Inflammatory macrophage treated with lipopolysaccharide for 1 hour (primary cell): ENCODE results near the gene A1CF.
"Not testable (repeated sequence)": the region's sequence is repeated elsewhere in the genome, so short reads cannot be mapped to it uniquely, and the experiment has no call there.

Experiments
- DNase-seq, 2 donors: peaks; one replicate each; pipeline ENCODE4 v3.0.0-alpha.2; 2020 to 2022

A1CF gene

GRCh38 chr10:50857579-50857978 is 27.8 kb downstream of the A1CF start:
- DNase-seq, result no peak

- DNase-seq, result no peak
Measured at GRCh38 chr10:50855461-50855860, 30.0 kb downstream of the A1CF start.

- DNase-seq, result no peak
Measured at GRCh38 chr10:50855015-50855414, 30.4 kb downstream of the A1CF start.

DNA sequence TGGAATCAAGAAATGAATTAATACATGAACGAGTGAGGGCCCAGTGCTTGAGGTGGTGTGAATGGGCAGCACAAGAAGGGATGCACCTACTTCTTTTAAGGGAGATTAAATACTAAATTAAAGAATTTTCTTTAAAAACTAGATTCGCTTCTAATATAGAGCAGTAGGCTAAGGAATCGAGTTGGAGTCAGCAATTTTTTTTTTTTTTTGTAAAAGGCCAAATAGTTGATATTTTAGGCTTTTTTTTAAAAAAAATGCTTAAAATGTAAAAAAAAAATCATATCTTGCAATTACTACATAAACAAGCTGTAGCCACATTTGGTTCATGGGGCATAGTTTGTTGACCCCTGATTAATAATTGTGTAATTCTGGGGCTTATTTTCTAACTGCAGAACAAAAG is 31.9 kb downstream of the A1CF start:
- DNase-seq, result no peak

GRCh38 chr10:50851884-50852671 is 33.3 kb downstream of the A1CF start:
- no peak for DNase-seq

DNA sequence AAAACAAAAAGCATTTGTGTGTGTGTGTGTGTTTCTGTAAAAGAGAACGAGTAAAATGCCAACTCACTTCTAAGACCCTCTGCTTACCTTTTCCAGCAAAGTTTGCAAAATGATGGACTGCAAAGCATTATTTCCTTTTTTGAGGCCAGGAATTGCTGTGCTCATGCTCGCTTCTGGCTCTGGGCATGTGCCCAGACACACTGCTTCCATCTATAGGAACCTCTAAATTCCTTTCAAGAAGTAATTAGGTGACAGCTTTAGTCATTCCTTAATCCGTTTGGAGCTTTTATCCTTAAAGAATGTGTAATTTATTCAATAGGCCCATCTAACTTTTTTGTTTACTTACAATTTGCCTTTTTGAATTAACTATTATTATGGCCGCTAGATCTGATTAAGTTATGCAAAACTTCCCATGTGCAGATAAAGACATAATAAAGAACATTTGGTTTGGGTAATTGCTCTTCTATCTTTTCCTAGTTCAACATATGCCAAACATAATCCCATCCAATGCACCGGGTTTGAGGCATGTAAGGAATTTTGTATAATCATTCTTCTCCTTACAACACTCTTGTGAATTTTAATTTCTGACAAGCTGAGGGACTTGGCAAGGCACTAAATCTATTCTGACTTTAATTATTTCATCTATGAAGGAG is 34.7 kb downstream of the A1CF start:
- no peak for DNase-seq

DNA sequence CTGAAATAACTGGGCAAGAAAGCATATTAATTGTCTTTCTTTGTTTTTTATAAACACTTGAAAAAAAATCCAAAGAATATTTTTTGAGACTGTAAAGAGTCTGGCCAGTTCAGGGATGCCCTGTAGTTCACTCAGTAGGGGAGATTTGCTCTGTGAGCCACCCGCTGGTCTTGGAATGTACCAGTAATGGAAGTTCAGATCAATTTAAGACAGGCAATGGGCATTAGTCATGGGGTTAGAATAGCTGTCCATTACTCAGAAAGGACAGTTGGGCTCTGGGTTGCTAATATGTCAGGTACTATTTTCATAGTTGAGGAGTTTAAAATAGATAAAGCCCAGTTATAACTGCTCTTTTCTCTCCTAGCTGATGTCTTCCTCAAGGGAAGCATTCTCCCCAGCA is 38.7 kb downstream of the A1CF start:
- DNase-seq, result no peak

DNA sequence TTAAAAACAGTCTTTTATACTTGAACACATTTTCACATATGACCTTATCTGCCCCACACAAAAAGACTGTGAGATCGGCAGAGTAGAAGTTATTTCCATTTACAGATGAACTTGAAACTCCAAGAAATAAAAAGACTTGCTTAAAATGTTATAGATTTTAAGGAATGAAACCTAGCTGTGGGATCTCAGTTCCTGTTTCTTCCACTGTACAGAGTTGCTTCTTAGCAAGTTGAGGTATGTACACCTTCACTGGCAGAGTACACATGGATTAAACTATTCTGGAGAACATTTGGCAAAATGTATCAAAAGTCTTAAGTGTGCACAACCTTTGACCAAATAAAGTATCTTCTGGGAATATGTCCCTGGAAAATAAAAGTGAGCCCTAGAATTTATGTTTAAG is 48.3 kb downstream of the A1CF start:
- no peak for DNase-seq

DNA sequence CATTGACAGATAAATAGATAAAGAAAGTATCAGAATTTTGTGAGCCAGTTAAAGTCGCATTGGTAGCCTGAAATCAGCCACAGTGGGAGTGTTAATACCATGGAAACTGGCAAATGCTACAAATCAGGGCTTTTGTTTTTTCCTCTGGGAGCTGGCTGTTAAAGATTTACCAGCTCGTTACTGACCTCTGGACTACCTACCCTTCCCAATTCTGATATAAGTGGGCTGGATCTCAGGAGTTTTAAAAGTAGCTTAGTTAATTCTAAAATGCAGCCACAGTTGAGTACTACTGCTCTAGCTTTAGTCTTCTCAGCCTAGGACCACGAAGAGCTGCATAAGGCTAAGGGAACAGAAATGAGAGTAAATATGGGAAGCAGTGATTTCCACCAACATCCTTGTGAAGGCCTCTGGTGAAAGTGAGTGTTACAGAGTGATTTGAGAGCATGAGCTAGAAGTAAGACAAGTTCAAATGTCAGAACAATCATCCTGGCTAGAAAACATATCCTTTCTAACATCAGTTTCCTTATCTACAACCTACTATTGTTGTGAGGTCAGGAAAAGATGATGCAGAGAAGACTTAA is 53.2 kb downstream of the A1CF start:
- DNase-seq, result no peak

- no peak for DNase-seq
Measured at GRCh38 chr10:50830066-50830465, 55.4 kb downstream of the A1CF start.

DNA sequence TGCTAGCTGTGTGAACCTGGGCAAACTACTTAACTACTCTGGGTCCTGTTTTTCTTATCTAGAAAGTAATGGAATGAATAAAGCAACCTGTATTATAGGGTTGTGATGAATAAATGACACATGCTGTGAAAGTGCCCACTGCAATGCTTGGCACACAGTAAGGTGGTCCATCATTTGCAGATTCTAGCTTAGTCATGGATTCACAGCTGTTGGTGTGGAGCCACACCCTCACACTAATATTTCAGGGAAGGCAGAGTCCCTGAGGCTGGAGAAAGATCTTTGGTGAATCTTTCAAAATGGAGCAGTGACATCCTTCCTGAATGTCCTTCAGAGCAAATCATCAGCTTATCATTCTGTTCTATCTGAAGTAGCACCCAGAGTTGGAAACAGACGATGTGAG is 60.6 kb downstream of the A1CF start:
- no peak for DNase-seq

- DNase-seq, result no peak
Measured at GRCh38 chr10:50823789-50824188, 61.6 kb downstream of the A1CF start.

- DNase-seq, result no peak
Measured at GRCh38 chr10:50809596-50809995, 75.8 kb downstream of the A1CF start.

DNA sequence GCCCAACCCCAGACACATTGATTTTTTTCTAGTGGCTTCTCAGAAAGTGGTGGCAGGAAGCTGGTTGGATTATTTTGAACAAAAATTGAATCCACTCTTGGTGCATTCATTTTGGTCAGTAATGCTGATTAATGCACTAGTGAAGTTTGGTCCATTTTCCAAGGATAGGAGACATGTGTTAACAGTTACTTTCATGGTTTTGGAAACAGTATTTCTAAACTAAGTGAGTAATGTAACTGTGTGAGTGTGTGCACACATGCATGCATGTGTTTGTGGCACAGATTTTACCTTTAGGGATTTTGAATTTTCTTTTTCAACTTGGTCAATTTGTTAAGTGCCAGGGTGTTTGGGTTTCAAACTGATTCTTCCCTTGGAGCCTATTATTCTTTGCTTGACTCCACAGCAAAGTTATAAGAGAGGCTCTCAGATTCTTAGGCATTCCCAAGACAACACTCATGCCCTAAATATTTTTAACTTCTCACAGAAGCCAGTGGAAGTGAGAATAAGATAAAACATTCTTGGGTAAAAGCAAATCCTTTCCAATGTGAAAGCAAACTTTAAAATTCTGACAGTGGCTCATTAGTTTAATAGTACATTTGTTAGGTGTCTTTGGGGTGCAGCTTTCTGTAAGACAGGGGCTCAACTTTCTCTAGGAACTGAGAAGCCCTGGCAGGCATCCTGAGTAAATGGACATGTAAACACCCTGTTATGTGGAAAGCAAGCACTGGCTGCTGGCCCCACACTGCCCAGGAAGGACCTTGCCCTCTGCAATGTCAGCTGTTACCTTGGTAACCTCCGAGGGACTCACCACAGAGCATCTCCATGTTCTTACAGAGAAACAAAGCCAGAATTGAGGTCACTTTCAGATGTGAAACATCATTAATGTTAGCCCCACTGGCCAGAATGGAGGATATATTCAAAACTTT is 77.3 kb downstream of the A1CF start:
- DNase-seq, result no peak

GRCh38 chr10:50805981-50806622 is 79.3 kb downstream of the A1CF start:
- DNase-seq, result no peak

GRCh38 chr10:50799595-50799994 is 85.8 kb downstream of the A1CF start:
- DNase-seq, result no peak

DNA sequence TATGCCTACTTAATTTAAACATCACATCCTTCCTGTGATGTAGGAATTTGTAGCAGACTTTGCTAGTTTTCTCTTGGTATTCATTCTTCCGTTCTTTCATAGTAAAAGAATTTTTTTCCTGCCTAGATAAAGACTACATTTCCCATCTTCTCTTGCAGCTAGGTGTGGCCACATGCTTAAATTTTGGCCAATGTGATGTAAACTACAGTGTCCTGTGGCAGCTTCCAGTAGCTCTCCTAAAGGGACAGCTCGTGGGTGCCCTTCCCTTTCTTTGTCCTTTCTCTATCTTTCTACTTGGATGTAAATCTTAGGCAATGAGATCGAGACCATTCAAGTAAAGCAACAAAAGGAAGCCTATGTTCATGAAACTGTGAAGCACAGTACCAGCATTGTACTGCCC is 87.1 kb downstream of the A1CF start:
- no peak for DNase-seq

DNA sequence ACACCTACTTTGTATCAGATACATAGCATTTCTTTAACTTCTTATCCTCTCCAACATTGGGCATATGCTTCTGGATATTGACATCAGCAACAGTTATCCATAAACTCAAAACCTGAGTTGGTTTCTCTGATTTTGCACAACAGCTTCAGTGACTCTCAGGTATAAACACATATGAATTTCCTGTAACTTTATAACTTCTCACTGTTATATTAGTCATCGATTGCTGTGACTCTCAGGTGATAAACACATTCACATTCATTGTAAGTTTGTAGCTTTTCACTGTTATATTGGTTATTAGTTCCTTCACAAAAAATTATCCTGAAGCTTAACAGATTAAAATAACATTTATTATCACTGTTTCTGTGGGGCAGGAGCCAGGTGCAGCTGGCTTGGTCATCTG is 88.7 kb downstream of the A1CF start:
- no peak for DNase-seq

DNA sequence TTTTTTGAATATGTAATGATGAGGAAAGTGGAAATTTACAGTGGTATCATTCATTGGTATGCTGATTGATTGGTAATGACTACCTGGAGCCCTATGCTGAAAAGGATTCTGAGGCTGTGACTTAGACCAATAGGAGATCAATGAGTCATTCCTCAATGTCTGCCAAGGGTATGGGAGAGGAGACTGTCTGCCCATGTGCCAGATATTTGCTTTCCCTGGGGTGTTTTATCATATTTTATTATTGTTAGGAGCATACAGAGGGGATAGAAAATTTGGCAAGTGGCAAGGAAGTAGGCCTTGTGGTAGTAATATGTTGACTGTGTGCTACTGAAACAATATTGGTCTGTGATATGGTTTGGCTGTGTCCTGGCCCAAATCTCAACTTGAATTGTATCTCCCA is 90.9 kb downstream of the A1CF start:
- DNase-seq, result no peak

- no peak for DNase-seq
Measured at GRCh38 chr10:50788951-50789945, 96.2 kb downstream of the A1CF start.

DNA sequence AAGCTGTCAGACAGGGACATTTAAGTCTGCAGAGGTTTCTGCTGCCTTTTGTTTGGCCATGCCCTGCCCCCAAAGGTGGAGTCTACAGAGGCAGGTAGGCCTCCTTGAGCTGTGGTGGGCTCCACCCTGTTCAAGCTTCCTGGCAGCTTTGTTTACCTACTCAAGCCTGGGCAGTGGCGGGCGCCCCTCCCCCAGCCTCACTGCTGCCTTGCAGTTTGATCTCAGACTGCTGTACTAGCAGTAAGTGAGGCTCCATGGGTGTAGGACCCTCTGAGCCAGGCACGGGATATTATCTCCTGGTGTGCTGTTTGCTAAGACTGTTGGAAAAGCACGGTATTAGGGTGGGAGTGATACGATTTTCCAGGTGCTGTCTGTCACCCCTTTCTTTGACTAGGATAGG is 97.5 kb downstream of the A1CF start:
- DNase-seq, result not testable (repeated sequence)
